Measurements from ENCODE around the gene IL1R1. TPM values are rescaled to one million over a fixed set of nuclear protein-coding genes. Genes with fewer than 3 reads are reported as not detected.
A peak's percentile ranks its signal among the peaks of the same experiment; 100 is the strongest.

IL1R1 gene
- total RNA-seq, 2 donors from 2014 or later, result 112 to 289 TPM

- intact Hi-C loops (cut with DNase I), result loop anchor here (10.0 kb wide), 1 partner anchor 288 kb away; no protein-coding TSS in a partner anchor
- DNase-seq (ENCODE audit: low spot score), result no peak
- Histone ChIP-seq H3K27me3 (replicated peaks; ENCODE audit: insufficient read depth) (no peaks in the 10 kb centered on the region), H3K36me3 (peaks cover 0 to 10% of the 10 kb centered on the region in 2 donors), H3K4me3 (no peak overlapping the region), H3K9me3 (no peaks in the 10 kb centered on the region), H3K4me1 (replicated peaks) (no peaks in the 10 kb centered on the region), H3K27ac (no peak overlapping the region)
- WGBS, result 91% methylated on average over 3 of the region's 3 CpGs
- TF ChIP-seq POLR2AphosphoS5 (IDR thresholded peaks at IDR 0.05) (no peak), CTCF (IDR thresholded peaks at IDR 0.05) (no peak), POLR2A (IDR thresholded peaks at IDR 0.05) (no peak)
Observed at GRCh38 chr2:102172745-102173144, 30.2 kb downstream of the IL1R1 start.

- H3K4me3 ChIP-seq, result no peak overlapping the region
- no peak for DNase-seq (ENCODE audit: low spot score)
- H3K4me1 ChIP-seq (replicated peaks), result no peaks in the 10 kb centered on the region
- TF ChIP-seq CTCF (IDR thresholded peaks at IDR 0.05) (no peak), POLR2AphosphoS5 (IDR thresholded peaks at IDR 0.05) (no peak), POLR2A (IDR thresholded peaks at IDR 0.05) (no peak)
- intact Hi-C loops (cut with DNase I), result loop anchor here (10.0 kb wide), 1 partner anchor 291 kb away; no protein-coding TSS in a partner anchor
- H3K27me3 ChIP-seq (replicated peaks; ENCODE audit: insufficient read depth), result no peaks in the 10 kb centered on the region
- WGBS, result 91% methylated on average over 3 of the region's 3 CpGs
- H3K9me3 ChIP-seq, result no peaks in the 10 kb centered on the region
- peaks cover 0 to 10% of the 10 kb centered on the region in 2 donors for H3K36me3 ChIP-seq
- H3K27ac ChIP-seq, result no peak overlapping the region
Observed at GRCh38 chr2:102176172-102176571, 33.6 kb downstream of the IL1R1 start.

- Histone ChIP-seq H3K27me3 (replicated peaks; ENCODE audit: insufficient read depth) (no peaks in the 10 kb centered on the region), H3K27ac (no peak overlapping the region), H3K4me1 (replicated peaks) (no peaks in the 10 kb centered on the region), H3K4me3 (no peak overlapping the region), H3K9me3 (no peaks in the 10 kb centered on the region), H3K36me3 (peaks cover 0 to 10% of the 10 kb centered on the region in 2 donors)
- DNase-seq (ENCODE audit: low spot score), result no peak
- 88% methylated on average over 7 of the region's 7 CpGs for WGBS
- no peak for TF ChIP-seq POLR2A (IDR thresholded peaks at IDR 0.05)
- TF ChIP-seq CTCF (IDR thresholded peaks at IDR 0.05), result no peak
- peak; percentile 9 for TF ChIP-seq POLR2AphosphoS5 (IDR thresholded peaks at IDR 0.05)
- intact Hi-C loops (cut with DNase I), result loop anchor here (10.0 kb wide), 1 partner anchor 293 kb away; no protein-coding TSS in a partner anchor
Observed at GRCh38 chr2:102177814-102178478, 35.4 kb downstream of the IL1R1 start.

GRCh38 chr2:102179061-102179460, 36.5 kb downstream of the IL1R1 start:
- Histone ChIP-seq H3K36me3 (peaks cover 0 to 10% of the 10 kb centered on the region in 2 donors), H3K27ac (no peak overlapping the region), H3K9me3 (no peaks in the 10 kb centered on the region), H3K27me3 (replicated peaks; ENCODE audit: insufficient read depth) (no peaks in the 10 kb centered on the region), H3K4me3 (no peak overlapping the region), H3K4me1 (replicated peaks) (no peaks in the 10 kb centered on the region)
- no peak for TF ChIP-seq POLR2AphosphoS5 (IDR thresholded peaks at IDR 0.05)
- no peak for TF ChIP-seq CTCF (IDR thresholded peaks at IDR 0.05)
- TF ChIP-seq POLR2A (IDR thresholded peaks at IDR 0.05), result no peak
- 74% methylated on average over 3 of the region's 3 CpGs for WGBS
- no peak for DNase-seq (ENCODE audit: low spot score)
- intact Hi-C loops (cut with DNase I), result loop anchor here (10.0 kb wide), 1 partner anchor 294 kb away; no protein-coding TSS in a partner anchor

Measured in prostate gland (tissue), 2 donors.